HepG2 (cell line): ENCODE measurements around the gene CEBPB. TPM values are rescaled to one million over a fixed set of nuclear protein-coding genes. Genes with fewer than 3 reads are reported as not detected.

Source experiments
- ISX ChIP-seq: sonication (generic); formaldehyde crosslinking; conservative IDR thresholded peaks from 2 replicates; pipeline ENCODE4 v1.5.0; 2020; ENCODE audit warnings: missing genetic modification reagents
- LRRFIP1 ChIP-seq: sonication (generic); formaldehyde crosslinking; conservative IDR thresholded peaks from 2 replicates; pipeline ENCODE4 v1.4.0; 2020; ENCODE audit warnings: missing genetic modification reagents
- MTA1 ChIP-seq: sonication (generic); formaldehyde crosslinking; IDR thresholded peaks from 2 replicates; pipeline ENCODE4 v1.4.0; 2020; ENCODE audit warnings: missing genetic modification reagents, mild to moderate bottlenecking, borderline replicate concordance
- NR2F2 ChIP-seq: IDR thresholded peaks from 2 replicates; pipeline ENCODE4 v1.6.1; 2012; ENCODE audit warnings: low read depth, inconsistent platforms, borderline replicate concordance
- PPARG ChIP-seq: conservative IDR thresholded peaks from 2 replicates; pipeline ENCODE4 v1.6.1; 2016; ENCODE audit warnings: missing biosample characterization, missing genetic modification reagents
- SMC3 ChIP-seq: IDR thresholded peaks from 2 replicates; pipeline ENCODE4 v1.6.1; 2011; ENCODE audit warnings: low read length, improper control_type of control experiment
- SRY ChIP-seq: sonication (generic); formaldehyde crosslinking; IDR thresholded peaks from 2 replicates; pipeline ENCODE4 v1.8.0; 2022; ENCODE audit warnings: mild to moderate bottlenecking, missing genetic modification reagents
- ZC3H4 ChIP-seq: sonication (generic); formaldehyde crosslinking; IDR thresholded peaks from 2 replicates; pipeline ENCODE4 v1.4.0; 2020; ENCODE audit warnings: missing genetic modification reagents, borderline replicate concordance
- ZFP1 ChIP-seq: IDR thresholded peaks from 2 replicates; pipeline ENCODE4 v1.6.1; 2016
- ZFP90 ChIP-seq: sonication (generic); formaldehyde crosslinking; IDR thresholded peaks from 2 replicates; pipeline ENCODE4 v1.8.0; 2022; ENCODE audit warnings: missing genetic modification reagents, mild to moderate bottlenecking, inconsistent platforms, borderline replicate concordance
- ZNF232 ChIP-seq: sonication (generic); formaldehyde crosslinking; IDR thresholded peaks from 2 replicates; pipeline ENCODE4 v1.4.0; 2020; ENCODE audit warnings: missing genetic modification reagents, borderline replicate concordance
- ZNF572 ChIP-seq: sonication (generic); formaldehyde crosslinking; IDR thresholded peaks from 2 replicates; pipeline ENCODE4 v1.5.1; 2020; ENCODE audit warnings: mild to moderate bottlenecking, missing genetic modification reagents
- polyA plus RNA-seq, 8 experiments: library from polyadenylated mRNA; depleted of rRNA in 3 of 8; stranded (reverse) in 7 of 8; unstranded in 1 of 8; fragments of >200 nt; fragmentation: Illumina TruSeq in 4 of 8; extraction: Trizol in 4 of 8; gene quantifications; 2 replicates each; pipeline versions ENCODE4 v1.2.1 to v1.2.3, GENCODE V29; 2011 to 2016; ENCODE audit warnings: low read depth in 4 of 8, missing spikeins in 1 of 8, mixed read lengths in 1 of 8; ENCODE audit not compliant: insufficient read depth in 1 of 8
- total RNA-seq, 5 experiments: library from RNA; depleted of rRNA; stranded (reverse); fragments of >200 nt; fragmentation: Illumina TruSeq; extraction: Trizol; gene quantifications; 2 replicates each; pipeline ENCODE4 v1.2.3, GENCODE V29; 2016; ENCODE audit warnings: low read depth in 1 of 5
- TF ChIP-seq, protein P1 (sequence below), 2 experiments: sonication (generic) in 1 of 2; formaldehyde crosslinking in 1 of 2; IDR thresholded peaks; 2 replicates each; pipeline versions ENCODE4 v1.4.0 to v1.6.1; 2016 to 2020; ENCODE audit warnings: borderline replicate concordance in 1 of 2, low read depth in 1 of 2, mild to moderate bottlenecking in 1 of 2, missing genetic modification reagents in 1 of 2
- TF ChIP-seq, protein P2 (sequence below): sonication (generic); formaldehyde crosslinking; IDR thresholded peaks from 2 replicates; pipeline ENCODE4 v1.8.0; 2022; ENCODE audit warnings: mild to moderate bottlenecking, missing genetic modification reagents, borderline replicate concordance
- TF ChIP-seq, protein P3 (sequence below): sonication (generic); IDR thresholded peaks from 2 replicates; pipeline ENCODE4 v1.6.1; 2016; ENCODE audit warnings: low read depth, borderline replicate concordance
- TF ChIP-seq, protein P4 (sequence below): sonication (generic); formaldehyde crosslinking; IDR thresholded peaks from 2 replicates; pipeline ENCODE4 v1.5.0; 2020; ENCODE audit warnings: missing genetic modification reagents
- TF ChIP-seq, protein P5 (sequence below): sonication (generic); formaldehyde crosslinking; IDR thresholded peaks from 2 replicates; pipeline ENCODE4 v1.8.1; 2023; ENCODE audit warnings: mild to moderate bottlenecking, moderate library complexity, missing genetic modification reagents

The CEBPB gene
- total and polyA plus RNA-seq, 2 of the 13 experiments (the other 11 are each of a cell fraction or from before 2014, with no cell fraction given): 18.5 to 28.2 TPM

DNA sequence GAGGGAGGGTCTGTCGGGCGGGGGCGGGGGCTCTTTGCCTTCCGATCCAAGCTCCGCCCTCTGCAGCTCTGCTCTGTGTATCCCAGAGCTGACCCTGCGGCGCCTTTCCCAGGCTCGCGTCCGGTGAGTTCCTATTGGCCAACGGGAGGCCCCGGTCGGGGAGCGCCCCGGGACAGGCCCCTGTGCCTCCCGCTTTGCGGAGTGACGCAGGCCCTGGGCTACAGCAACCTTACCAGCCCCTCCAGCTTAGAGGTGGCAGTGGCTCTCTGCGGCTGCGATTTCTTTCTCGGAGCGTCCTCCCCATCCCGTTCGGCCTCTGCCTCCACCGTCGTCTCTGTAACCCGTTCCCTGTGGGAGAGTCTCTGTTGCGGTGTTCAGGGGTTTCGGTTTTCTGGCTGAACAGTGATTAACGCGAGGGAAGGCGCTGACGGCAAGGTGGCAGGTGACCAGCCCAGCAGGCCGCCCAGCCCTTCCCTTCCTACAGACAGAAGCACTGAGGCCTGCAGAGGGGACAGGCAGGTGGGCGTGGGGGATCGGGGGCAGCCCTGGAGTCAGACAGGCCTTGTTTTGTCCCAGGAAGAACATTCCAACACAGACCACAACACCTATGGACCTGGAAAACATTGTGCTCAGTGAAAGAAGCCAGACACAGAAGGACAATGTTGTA lies 18.1 kb upstream of the CEBPB start (continued):
- TF ChIP-seq PPARG: peak; percentile 46; the same call in 1 of the 2 replicates
- TF ChIP-seq LRRFIP1 (CRISPR knock-in tag): peak; percentile 78; the same call in 1 of the 2 replicates
- TF ChIP-seq, protein P1, sequence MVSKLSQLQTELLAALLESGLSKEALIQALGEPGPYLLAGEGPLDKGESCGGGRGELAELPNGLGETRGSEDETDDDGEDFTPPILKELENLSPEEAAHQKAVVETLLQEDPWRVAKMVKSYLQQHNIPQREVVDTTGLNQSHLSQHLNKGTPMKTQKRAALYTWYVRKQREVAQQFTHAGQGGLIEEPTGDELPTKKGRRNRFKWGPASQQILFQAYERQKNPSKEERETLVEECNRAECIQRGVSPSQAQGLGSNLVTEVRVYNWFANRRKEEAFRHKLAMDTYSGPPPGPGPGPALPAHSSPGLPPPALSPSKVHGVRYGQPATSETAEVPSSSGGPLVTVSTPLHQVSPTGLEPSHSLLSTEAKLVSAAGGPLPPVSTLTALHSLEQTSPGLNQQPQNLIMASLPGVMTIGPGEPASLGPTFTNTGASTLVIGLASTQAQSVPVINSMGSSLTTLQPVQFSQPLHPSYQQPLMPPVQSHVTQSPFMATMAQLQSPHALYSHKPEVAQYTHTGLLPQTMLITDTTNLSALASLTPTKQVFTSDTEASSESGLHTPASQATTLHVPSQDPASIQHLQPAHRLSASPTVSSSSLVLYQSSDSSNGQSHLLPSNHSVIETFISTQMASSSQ (IDR thresholded peaks at IDR 0.05; ENCODE audit: low read depth): no peak
- TF ChIP-seq, protein P1 (CRISPR knock-in tag; IDR thresholded peaks at IDR 0.05; ENCODE audit: borderline replicate concordance): no peak; the same call in 1 of the 2 replicates
- TF ChIP-seq ZNF572: no peak; the same call in 1 of the 2 replicates
- TF ChIP-seq, protein P2, sequence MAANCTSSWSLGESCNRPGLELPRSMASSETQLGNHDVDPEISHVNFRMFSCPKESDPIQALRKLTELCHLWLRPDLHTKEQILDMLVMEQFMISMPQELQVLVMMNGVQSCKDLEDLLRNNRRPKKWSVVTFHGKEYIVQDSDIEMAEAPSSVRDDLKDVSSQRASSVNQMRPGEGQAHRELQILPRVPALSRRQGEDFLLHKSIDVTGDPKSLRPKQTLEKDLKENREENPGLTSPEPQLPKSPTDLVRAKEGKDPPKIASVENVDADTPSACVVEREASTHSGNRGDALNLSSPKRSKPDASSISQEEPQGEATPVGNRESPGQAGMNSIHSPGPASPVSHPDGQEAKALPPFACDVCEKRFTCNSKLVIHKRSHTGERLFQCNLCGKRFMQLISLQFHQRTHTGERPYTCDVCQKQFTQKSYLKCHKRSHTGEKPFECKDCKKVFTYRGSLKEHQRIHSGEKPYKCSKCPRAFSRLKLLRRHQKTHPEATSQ (CRISPR knock-in tag): no peak; the same call in 1 of the 2 replicates
- TF ChIP-seq, protein P3, sequence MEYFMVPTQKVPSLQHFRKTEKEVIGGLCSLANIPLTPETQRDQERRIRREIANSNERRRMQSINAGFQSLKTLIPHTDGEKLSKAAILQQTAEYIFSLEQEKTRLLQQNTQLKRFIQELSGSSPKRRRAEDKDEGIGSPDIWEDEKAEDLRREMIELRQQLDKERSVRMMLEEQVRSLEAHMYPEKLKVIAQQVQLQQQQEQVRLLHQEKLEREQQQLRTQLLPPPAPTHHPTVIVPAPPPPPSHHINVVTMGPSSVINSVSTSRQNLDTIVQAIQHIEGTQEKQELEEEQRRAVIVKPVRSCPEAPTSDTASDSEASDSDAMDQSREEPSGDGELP: peak; percentile 14; the same call in 1 of the 2 replicates
- peak; percentile 77; the same call in 1 of the 2 replicates for TF ChIP-seq ZC3H4 (CRISPR knock-in tag)
- TF ChIP-seq ZFP90 (CRISPR knock-in tag): peak; percentile 95
- TF ChIP-seq, protein P4, sequence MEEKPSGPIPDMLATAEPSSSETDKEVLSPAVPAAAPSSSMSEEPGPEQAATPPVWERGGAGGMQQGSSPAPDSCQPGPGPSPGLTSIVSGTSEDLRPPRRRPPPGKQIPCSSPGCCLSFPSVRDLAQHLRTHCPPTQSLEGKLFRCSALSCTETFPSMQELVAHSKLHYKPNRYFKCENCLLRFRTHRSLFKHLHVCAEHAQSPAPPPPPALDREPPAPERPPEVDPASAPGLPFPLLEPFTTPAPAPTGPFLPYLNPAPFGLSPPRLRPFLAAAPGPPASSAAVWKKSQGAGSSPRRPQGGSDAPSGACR (CRISPR knock-in tag): 0 out of 2 replicates have a peak, but pooled peaks have one; percentile 64
- TF ChIP-seq, protein P5, sequence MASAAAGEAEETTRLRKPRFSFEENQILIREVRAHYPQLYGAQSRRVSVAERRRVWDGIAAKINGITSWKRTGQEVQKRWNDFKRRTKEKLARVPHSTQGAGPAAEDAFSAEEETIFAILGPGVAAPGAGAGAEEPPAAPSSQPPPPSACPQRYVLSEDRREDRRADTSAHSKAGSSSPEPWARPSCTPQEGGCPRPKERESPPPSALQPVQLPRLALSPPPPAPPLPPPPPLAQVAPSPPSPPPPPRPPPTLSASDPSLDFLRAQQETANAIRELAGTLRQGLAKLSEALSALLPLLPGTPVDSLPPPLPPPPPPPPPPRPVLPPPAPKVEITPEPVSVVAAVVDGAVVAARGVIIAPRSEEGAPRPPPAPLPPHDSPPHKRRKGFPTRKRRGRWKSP (CRISPR knock-in tag): peak; percentile 93
- peak; percentile 83 for TF ChIP-seq ZFP1 (CRISPR knock-in tag)
- TF ChIP-seq ZNF232 (CRISPR knock-in tag): peak; percentile 89
- TF ChIP-seq MTA1 (CRISPR knock-in tag): peak; percentile 94
- TF ChIP-seq SMC3: no peak
- TF ChIP-seq SRY (CRISPR knock-in tag): peak; percentile 98
- no peak; the same call in 1 of the 2 replicates for TF ChIP-seq ISX
- no peak for TF ChIP-seq NR2F2
